Muscle layer of colon (tissue), 2 donors: Measurements from ENCODE around the gene CORO2A.
"Not testable (repeated sequence)": the region's sequence is repeated elsewhere in the genome, so short reads cannot be mapped to it uniquely, and the experiment has no call there.

ENCODE experiments used
- H3K27ac ChIP-seq: one replicate; pipeline ENCODE4 v1.7.0; 2013; ENCODE audit warnings: low read depth, mild to moderate bottlenecking, low read length, moderate library complexity
- H3K27me3 ChIP-seq, 2 donors: one replicate each; pipeline ENCODE4 v1.7.0; 2013; ENCODE audit warnings: low read length in 2 of 2, mild to moderate bottlenecking in 2 of 2; ENCODE audit not compliant: insufficient read depth in 2 of 2, control insufficient read depth in 1 of 2
- H3K36me3 ChIP-seq: one replicate; pipeline ENCODE4 v1.7.0; 2013; ENCODE audit warnings: mild to moderate bottlenecking, low read length; ENCODE audit not compliant: insufficient read depth
- H3K4me1 ChIP-seq: one replicate; pipeline ENCODE4 v1.7.0; 2013; ENCODE audit warnings: mild to moderate bottlenecking, low read length; ENCODE audit not compliant: insufficient read depth
- H3K4me3 ChIP-seq, 2 donors: one replicate each; pipeline ENCODE4 v1.7.0; 2013; ENCODE audit warnings: low read length in 2 of 2, low read depth in 1 of 2, mild to moderate bottlenecking in 1 of 2, moderate library complexity in 1 of 2
- H3K9ac ChIP-seq: one replicate; pipeline ENCODE4 v1.7.0; 2013; ENCODE audit warnings: low read length
- H3K9me3 ChIP-seq: one replicate; pipeline ENCODE4 v1.7.0; 2013; ENCODE audit warnings: mild to moderate bottlenecking, low read length
- donor health status: abdominal sarcoma.
- donor health status: Adenocarcinoma of cecum.

Gene CORO2A

GRCh38 chr9:98099898-98100297, 92.5 kb downstream of the CORO2A start:
- H3K4me1 ChIP-seq, result no peaks in the 10 kb centered on the region
- H3K36me3 ChIP-seq, result peaks cover 4% of the 10 kb centered on the region
- H3K9ac ChIP-seq, result no peak overlapping the region
- no peak overlapping the region for H3K4me3 ChIP-seq
- H3K9me3 ChIP-seq, result no peaks in the 10 kb centered on the region
- H3K27me3 ChIP-seq, result no peaks in the 10 kb centered on the region
- H3K27ac ChIP-seq, result no peak overlapping the region

DNA sequence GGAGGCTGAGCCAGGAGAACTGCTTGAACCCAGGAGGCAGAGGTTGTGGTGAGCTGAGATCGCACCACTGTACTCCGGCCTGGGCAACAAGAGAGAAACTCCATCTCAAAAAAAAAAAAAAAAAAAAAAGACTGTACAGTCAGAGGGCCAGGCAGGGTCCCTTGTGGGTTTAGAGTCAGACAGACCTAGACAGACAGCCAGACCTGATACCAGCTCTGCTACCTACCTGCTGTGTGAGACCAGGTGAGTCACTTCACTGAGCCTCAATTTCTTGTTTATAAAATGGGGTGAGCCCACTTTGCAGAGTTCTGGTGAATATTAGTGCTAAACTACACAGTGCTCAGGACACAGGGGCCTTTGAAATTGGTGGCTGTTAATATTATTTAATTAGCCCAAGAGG, 93.1 kb downstream of the CORO2A start:
- Histone ChIP-seq H3K27ac (no peak overlapping the region), H3K4me3 (no peak overlapping the region), H3K36me3 (peaks cover 4% of the 10 kb centered on the region)

DNA sequence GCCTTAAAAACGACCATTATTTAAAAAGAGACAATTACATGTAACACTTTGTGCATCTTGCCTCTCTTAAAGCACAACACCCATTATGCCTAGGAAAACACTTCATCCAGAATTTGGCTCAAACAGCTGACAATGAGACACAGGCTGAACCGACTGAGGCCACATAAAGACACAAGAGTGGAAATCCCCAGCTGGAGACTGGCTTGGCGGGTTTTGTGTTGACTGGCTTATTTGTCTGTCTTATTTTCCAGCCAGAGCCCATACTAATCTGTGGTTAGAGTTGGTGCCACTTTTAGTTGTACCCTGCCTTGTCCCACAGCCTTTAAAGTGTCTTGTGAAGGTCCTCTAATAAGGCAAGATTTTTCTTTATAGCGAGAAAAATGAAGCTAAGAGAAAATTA, 94.6 kb downstream of the CORO2A start:
- no peaks in the 10 kb centered on the region for H3K9me3 ChIP-seq
- H3K4me3 ChIP-seq, result no peak overlapping the region
- no peak overlapping the region for H3K27ac ChIP-seq
- H3K9ac ChIP-seq, result no peak overlapping the region
- H3K4me1 ChIP-seq, result no peaks in the 10 kb centered on the region
- H3K36me3 ChIP-seq, result peaks cover 4% of the 10 kb centered on the region
- no peaks in the 10 kb centered on the region for H3K27me3 ChIP-seq

More for the DNA sequence above, 93.1 kb downstream of the CORO2A start:
- Histone ChIP-seq H3K9ac (no peak overlapping the region), H3K9me3 (no peaks in the 10 kb centered on the region), H3K27me3 (no peaks in the 10 kb centered on the region), H3K4me1 (no peaks in the 10 kb centered on the region)

DNA sequence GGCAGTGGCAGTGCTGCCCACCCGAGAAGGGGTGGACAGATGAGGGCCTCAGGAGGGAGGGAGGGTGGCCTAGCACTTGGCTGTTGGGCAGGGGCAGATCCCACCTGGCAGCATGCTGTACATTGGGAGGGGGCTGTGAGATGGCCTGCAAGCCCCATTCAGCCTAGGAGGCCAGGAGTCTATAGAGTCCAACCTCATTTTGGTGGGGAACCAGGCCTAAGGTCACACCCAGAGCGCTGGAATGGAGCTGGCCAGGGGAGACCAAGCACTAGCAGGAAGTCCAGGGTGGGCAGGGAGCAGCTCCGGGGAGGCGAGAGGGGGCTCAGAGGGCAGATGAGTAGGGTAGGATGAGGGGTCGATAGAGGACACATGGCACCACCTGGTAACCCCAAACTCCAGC, 96.3 kb downstream of the CORO2A start:
- H3K4me1 ChIP-seq, result no peaks in the 10 kb centered on the region
- H3K9me3 ChIP-seq, result no peaks in the 10 kb centered on the region
- no peak overlapping the region for H3K9ac ChIP-seq
- no peak overlapping the region for H3K4me3 ChIP-seq
- peaks cover 4% of the 10 kb centered on the region for H3K36me3 ChIP-seq
- H3K27ac ChIP-seq, result no peak overlapping the region
- no peaks in the 10 kb centered on the region for H3K27me3 ChIP-seq

DNA sequence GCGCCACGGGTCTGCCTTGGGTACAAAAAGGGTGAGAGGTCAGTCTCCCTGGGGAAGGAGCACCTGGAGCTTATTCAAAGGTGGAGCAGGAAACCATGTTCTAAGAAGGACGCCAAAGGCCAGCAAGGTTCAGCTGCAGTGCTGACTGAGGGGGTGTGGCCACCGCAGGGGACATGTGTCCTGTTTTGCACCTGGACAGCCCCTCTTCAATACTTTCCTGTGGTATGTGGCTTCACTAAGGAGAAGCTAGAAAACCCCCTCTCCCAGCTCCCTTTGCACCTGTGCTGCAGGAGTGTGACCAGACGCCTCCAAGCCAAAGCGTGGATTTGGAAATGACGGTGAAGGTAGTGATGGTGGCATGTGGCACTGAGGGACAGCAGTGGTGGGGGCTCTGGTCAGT, 97.0 kb downstream of the CORO2A start:
- H3K9ac ChIP-seq, result no peak overlapping the region
- no peak overlapping the region for H3K4me3 ChIP-seq
- no peaks in the 10 kb centered on the region for H3K9me3 ChIP-seq
- no peaks in the 10 kb centered on the region for H3K27me3 ChIP-seq
- H3K4me1 ChIP-seq, result no peaks in the 10 kb centered on the region
- no peak overlapping the region for H3K27ac ChIP-seq
- H3K36me3 ChIP-seq, result peaks cover 4% of the 10 kb centered on the region

GRCh38 chr9:98094851-98095250, 97.6 kb downstream of the CORO2A start:
- Histone ChIP-seq H3K27me3 (no peaks in the 10 kb centered on the region), H3K4me1 (no peaks in the 10 kb centered on the region), H3K4me3 (no peak overlapping the region), H3K36me3 (peaks cover 4% of the 10 kb centered on the region), H3K27ac (no peak overlapping the region), H3K9me3 (no peaks in the 10 kb centered on the region), H3K9ac (no peak overlapping the region)

DNA sequence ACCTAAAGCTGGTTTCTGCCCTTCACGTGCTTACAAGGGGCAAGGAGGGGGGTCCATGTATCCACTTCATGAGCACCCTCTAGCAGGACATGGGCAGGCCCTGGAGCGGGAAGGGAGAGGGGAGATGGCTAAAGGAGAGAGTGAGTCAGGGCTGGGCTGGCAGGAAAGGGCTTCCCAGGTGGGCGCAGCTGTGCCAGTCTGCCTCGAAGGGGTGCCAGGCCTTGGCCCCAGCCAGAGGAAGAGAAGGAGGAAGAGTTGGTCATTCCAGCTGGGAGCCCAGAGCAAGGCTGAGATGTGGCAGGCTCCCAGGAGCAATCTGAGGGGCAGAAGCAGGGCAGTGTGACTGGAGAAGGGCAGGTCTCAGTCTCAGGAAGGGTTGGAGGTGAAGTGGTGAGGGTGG, 98.1 kb downstream of the CORO2A start:
- Histone ChIP-seq H3K4me1 (no peaks in the 10 kb centered on the region), H3K27ac (no peak overlapping the region), H3K9me3 (no peaks in the 10 kb centered on the region), H3K9ac (no peak overlapping the region), H3K36me3 (peaks cover 4% of the 10 kb centered on the region), H3K27me3 (no peaks in the 10 kb centered on the region), H3K4me3 (no peak overlapping the region)

DNA sequence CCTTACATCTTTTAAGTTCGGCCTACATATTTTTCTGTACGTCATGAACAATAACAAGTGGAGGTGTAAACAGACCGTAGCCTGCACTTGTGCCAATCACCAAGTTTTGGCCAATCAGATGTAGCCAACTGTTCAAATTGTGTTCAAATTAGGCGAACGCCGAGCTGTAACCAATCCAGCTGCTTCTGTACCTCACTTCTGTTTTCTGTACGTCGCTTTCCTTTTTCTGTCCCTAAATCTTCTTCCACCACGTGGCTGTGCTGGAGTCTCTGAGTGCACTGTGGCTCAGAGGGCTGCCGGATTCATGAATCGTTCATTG, 99.9 kb downstream of the CORO2A start:
- Histone ChIP-seq H3K27ac (no peak overlapping the region), H3K36me3 (no peaks in the 10 kb centered on the region), H3K9ac (no peak overlapping the region), H3K4me3 (no peak overlapping the region), H3K4me1 (no peaks in the 10 kb centered on the region), H3K9me3 (no peaks in the 10 kb centered on the region), H3K27me3 (no peaks in the 10 kb centered on the region)

- Histone ChIP-seq H3K9ac (no peak overlapping the region), H3K9me3 (no peaks in the 10 kb centered on the region), H3K4me1 (no peaks in the 10 kb centered on the region), H3K27ac (no peak overlapping the region), H3K4me3 (no peak overlapping the region), H3K36me3 (no peaks in the 10 kb centered on the region), H3K27me3 (no peaks in the 10 kb centered on the region)
Observed at GRCh38 chr9:98091735-98092612, 100.5 kb downstream of the CORO2A start.

DNA sequence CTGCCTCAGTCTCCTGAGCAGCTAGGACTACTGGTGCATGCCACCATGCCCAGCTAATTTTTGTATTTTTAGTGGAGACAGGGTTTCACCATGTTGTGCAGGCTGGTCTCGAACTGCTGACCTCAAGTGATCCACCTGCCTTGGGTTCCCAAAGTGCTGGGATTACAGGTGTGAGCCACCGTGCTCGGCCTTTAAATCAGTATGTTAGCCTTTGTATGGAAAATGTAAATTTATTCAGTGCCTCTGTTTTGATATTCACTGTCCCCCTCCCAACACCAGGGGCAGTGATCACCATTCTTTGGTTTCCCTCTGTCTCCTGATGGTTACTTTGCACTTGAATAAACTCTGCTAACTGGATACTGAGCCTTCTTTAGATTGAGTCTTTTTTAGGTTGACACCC, 101.8 kb downstream of the CORO2A start:
- H3K9ac ChIP-seq, H3K27me3 ChIP-seq, H3K9me3 ChIP-seq, H3K27ac ChIP-seq, H3K36me3 ChIP-seq, H3K4me3 ChIP-seq, H3K4me1 ChIP-seq: not testable (repeated sequence)

DNA sequence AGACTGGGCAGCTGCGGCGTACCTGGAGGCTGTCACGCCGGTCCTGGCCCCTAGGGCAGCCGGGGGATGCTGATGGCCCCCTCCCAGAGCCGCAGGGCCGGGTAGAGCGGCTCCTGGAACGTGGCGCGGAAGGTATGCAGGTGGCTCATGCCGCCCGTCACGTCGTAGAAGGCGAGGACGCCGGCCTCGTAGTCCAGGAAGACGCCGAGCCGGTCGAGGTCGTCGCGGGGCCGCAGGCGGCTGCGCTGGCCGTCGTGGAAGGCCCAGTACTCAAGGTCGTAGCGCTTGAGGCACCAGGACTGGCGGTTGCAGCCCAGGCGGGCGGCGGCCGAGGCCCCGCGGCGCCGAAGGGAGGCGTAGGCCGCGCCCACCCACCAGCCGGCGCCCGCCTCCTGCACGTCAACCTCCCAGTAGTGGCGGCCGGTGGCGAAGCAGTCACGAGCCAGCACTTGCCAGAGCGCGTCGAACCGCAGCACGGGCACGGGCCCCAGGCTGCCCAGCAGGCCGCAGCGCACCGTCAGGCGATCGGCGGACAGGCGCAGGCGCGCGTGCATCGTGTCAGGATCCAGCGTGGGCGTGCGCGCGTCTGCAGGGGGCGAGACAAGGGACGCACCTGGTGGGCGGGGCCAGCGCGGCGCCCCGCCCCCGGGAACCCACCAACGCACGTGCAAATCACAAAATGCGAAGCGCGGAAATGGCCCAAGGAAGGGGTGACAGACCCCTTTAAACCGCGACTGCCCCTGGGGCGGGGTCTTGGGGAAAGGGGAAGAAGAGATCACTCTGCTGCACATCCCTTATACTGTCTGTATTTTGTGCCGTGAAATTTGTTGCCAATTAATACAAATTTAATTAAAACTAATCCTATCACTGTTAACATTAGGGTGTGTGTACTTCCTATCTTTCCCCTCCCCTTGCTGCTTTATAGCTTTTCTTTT, 104.8 kb downstream of the CORO2A start:
- Histone ChIP-seq H3K9me3 (no peaks in the 10 kb centered on the region), H3K9ac (no peak overlapping the region), H3K27me3 (no peaks in the 10 kb centered on the region), H3K4me3 (peak overlapping the region in 1 of 2 donors; percentile 42), H3K4me1 (no peaks in the 10 kb centered on the region), H3K27ac (no peak overlapping the region), H3K36me3 (peaks cover 5% of the 10 kb centered on the region)
